Lower lobe of right lung (tissue), 2 donors: ENCODE results near the gene EMILIN3. TPM values are rescaled to one million over a fixed set of nuclear protein-coding genes. Genes with fewer than 3 reads are reported as not detected.
A peak's percentile ranks its signal among the peaks of the same experiment; 100 is the strongest.
"Not testable (repeated sequence)": the region's sequence is repeated elsewhere in the genome, so short reads cannot be mapped to it uniquely, and the experiment has no call there.

ENCODE experiments used
- ATAC-seq, 2 donors: fragments of 200-7000 bp; cut with Tn5 transposase; one replicate each; pipeline ENCODE4 v1.9.1; 2020 to 2022; ENCODE audit warnings: mild to moderate bottlenecking in 2 of 2, moderate library complexity in 2 of 2
- DNase-seq: peaks from one replicate; pipeline ENCODE4 v3.0.0-alpha.2; 2020
- H3K27ac ChIP-seq: fragments of 200-600 bp; one replicate; pipeline ENCODE4 v1.8.0; 2022
- H3K27me3 ChIP-seq: fragments of 200-600 bp; one replicate; pipeline ENCODE4 v1.8.0; 2022; ENCODE audit warnings: low read depth
- H3K36me3 ChIP-seq: fragments of 200-600 bp; one replicate; pipeline ENCODE4 v1.8.0; 2022; ENCODE audit warnings: mild to moderate bottlenecking
- H3K4me1 ChIP-seq: fragments of 200-600 bp; one replicate; pipeline ENCODE4 v1.8.0; 2022
- H3K4me3 ChIP-seq: fragments of 200-600 bp; one replicate; pipeline ENCODE4 v1.8.0; 2022; ENCODE audit warnings: mild to moderate bottlenecking
- H3K9me3 ChIP-seq: fragments of 200-600 bp; one replicate; pipeline ENCODE4 v1.8.0; 2022
- CTCF ChIP-seq: fragments of 200-600 bp; IDR thresholded peaks from one replicate; pipeline ENCODE4 v1.8.0; 2022; ENCODE audit warnings: antibody characterized with exemption, mild to moderate bottlenecking
- intact Hi-C: fragments of 100-400 bp; cut with DNase I; formaldehyde crosslinking; loops from one replicate; pipeline ENCODE4 v1.11.0; 2022
- total RNA-seq: library from RNA; stranded (reverse); fragmentation: NEBNext Ultra II Directional; extraction: Animal tissue kit (Norgen Biotek cat#: 25700); gene quantifications from one replicate; pipeline ENCODE4 v1.2.1, GENCODE V29; 2021
- donor health status: DM: no; HTN: yes; CAD: no; lungs with severe emphysema.

EMILIN3 gene
- total RNA-seq, 1 donor from 2014 or later, result 0.15 TPM

- H3K9me3 ChIP-seq, result no peaks in the 10 kb centered on the region
- peaks cover 16% of the 10 kb centered on the region for H3K4me1 ChIP-seq
- peak within 1 kb of the TSS; percentile 90 for H3K27ac ChIP-seq
- no peaks in the 10 kb centered on the region for H3K36me3 ChIP-seq
- peak within 1 kb of the TSS; percentile 79 for H3K4me3 ChIP-seq
- no peak for TF ChIP-seq CTCF
- peak; percentile 97 to 99 for ATAC-seq
- intact Hi-C loops, result no loop called here
- DNase-seq, result peak; percentile 97
- H3K27me3 ChIP-seq, result no peaks in the 10 kb centered on the region
These were observed 48.9 kb downstream of the EMILIN3 start, which contains the start of gene ZHX3 for GRCh38 chr20:41317546-41318270. Gene ZHX3, minus strand, starts transcription at chr20:41317731. Its CDS starts 112,815 bp downstream, at chr20:41204916.

GRCh38 chr20:41316602-41317545 is 49.7 kb downstream of the EMILIN3 start:
- Histone ChIP-seq H3K4me3 (peak overlapping the region; percentile 79), H3K36me3 (no peaks in the 10 kb centered on the region), H3K27me3 (no peaks in the 10 kb centered on the region), H3K9me3 (no peaks in the 10 kb centered on the region), H3K27ac (peak overlapping the region; percentile 90), H3K4me1 (peaks cover 16% of the 10 kb centered on the region)
- ATAC-seq, result peak; percentile 60 to 74
- intact Hi-C loops, result no loop called here
- no peak for TF ChIP-seq CTCF
- peak; percentile 85 for DNase-seq

GRCh38 chr20:41316051-41316450 is 50.6 kb downstream of the EMILIN3 start:
- Histone ChIP-seq H3K27ac (peak overlapping the region; percentile 90), H3K36me3 (no peaks in the 10 kb centered on the region), H3K4me1 (peaks cover 16% of the 10 kb centered on the region), H3K4me3 (peak overlapping the region; percentile 79), H3K9me3 (no peaks in the 10 kb centered on the region), H3K27me3 (no peaks in the 10 kb centered on the region)
- intact Hi-C loops, result no loop called here
- ATAC-seq (no peak), DNase-seq (no peak)
- no peak for TF ChIP-seq CTCF

- no peak for TF ChIP-seq CTCF
These were observed 52.2 kb downstream of the EMILIN3 start for GRCh38 chr20:41314386-41314785.

GRCh38 chr20:41312009-41312408 is 54.6 kb downstream of the EMILIN3 start:
- intact Hi-C loops, H3K4me3 ChIP-seq, H3K9me3 ChIP-seq, H3K27me3 ChIP-seq, H3K36me3 ChIP-seq, DNase-seq, ATAC-seq, H3K27ac ChIP-seq: not testable (repeated sequence)
- peaks cover 32% of the 10 kb centered on the region for H3K4me1 ChIP-seq

More at GRCh38 chr20:41314386-41314785, 52.2 kb downstream of the EMILIN3 start:
- ATAC-seq (no peak), DNase-seq (no peak)
- Histone ChIP-seq H3K27ac (no peak overlapping the region), H3K27me3 (no peaks in the 10 kb centered on the region), H3K4me1 (peaks cover 17% of the 10 kb centered on the region), H3K9me3 (no peaks in the 10 kb centered on the region), H3K4me3 (no peak overlapping the region), H3K36me3 (no peaks in the 10 kb centered on the region)
- intact Hi-C loops, result no loop called here

Other genes with a start within 250 kb of the EMILIN3 start
- 94.0 TPM for gene PLCG1, start 229.3 kb downstream of the EMILIN3 start, total RNA-seq
- gene ZHX3, start 49.1 kb downstream of the EMILIN3 start, total RNA-seq, result 34.5 TPM
- gene LPIN3, start 26.0 kb downstream of the EMILIN3 start, total RNA-seq, result 16.3 TPM